Measurements from ENCODE around the gene C4orf36.

Gene C4orf36

GRCh38 chr4:86910820-86911684 lies 18.8 kb upstream of the C4orf36 start:
- TF ChIP-seq CTCF (IDR thresholded peaks at IDR 0.05; ENCODE audit: insufficient read depth, low read depth, low read length, missing control alignments): no peak
- peak; percentile 37 for DNase-seq (ENCODE audit: low read depth)
- H3K4me3 ChIP-seq (ENCODE audit: low read depth, low read length): no peak overlapping the region

DNA sequence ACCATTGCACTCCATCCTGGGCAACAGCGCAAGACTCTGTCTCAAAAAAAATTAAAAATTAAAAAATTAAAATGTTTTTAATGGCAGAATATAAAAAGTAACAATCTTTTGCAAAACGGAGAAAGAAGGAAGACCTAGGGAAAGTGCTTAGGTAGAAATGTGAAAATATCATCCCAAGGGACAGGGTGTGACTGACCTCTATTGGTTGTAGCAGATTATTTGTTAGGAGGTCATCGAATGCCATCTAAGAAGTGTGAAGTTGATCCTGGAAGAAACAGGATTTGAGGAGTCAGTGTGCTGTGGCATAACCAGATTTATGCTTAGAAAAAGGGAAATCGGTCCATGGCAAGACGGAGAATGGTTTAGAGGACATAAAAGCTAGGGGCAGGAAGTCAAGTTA lies 18.1 kb upstream of the C4orf36 start:
- no peak overlapping the region for H3K4me3 ChIP-seq (ENCODE audit: low read depth, low read length)
- TF ChIP-seq CTCF (IDR thresholded peaks at IDR 0.05; ENCODE audit: insufficient read depth, low read depth, low read length, missing control alignments): no peak
- no peak for DNase-seq (ENCODE audit: low read depth)

GRCh38 chr4:86909546-86910295 lies 17.5 kb upstream of the C4orf36 start:
- DNase-seq (ENCODE audit: low read depth): no peak
- no peak overlapping the region for H3K4me3 ChIP-seq (ENCODE audit: low read depth, low read length)
- TF ChIP-seq CTCF (IDR thresholded peaks at IDR 0.05; ENCODE audit: insufficient read depth, low read depth, low read length, missing control alignments): no peak

GRCh38 chr4:86908251-86908657 lies 16.0 kb upstream of the C4orf36 start:
- TF ChIP-seq CTCF (IDR thresholded peaks at IDR 0.05; ENCODE audit: insufficient read depth, low read depth, low read length, missing control alignments): no peak
- H3K4me3 ChIP-seq (ENCODE audit: low read depth, low read length): no peak overlapping the region
- no peak for DNase-seq (ENCODE audit: low read depth)

- no peak for TF ChIP-seq CTCF (IDR thresholded peaks at IDR 0.05; ENCODE audit: insufficient read depth, low read depth, low read length, missing control alignments)
- no peak overlapping the region for H3K4me3 ChIP-seq (ENCODE audit: low read depth, low read length)
- no peak for DNase-seq (ENCODE audit: low read depth)
Observed at GRCh38 chr4:86901864-86902263, 9.6 kb upstream of the C4orf36 start.

- no peak for DNase-seq (ENCODE audit: low read depth)
- no peak overlapping the region for H3K4me3 ChIP-seq (ENCODE audit: low read depth, low read length)
- TF ChIP-seq CTCF (IDR thresholded peaks at IDR 0.05; ENCODE audit: insufficient read depth, low read depth, low read length, missing control alignments): peak; percentile 11
Observed at GRCh38 chr4:86898562-86898961, 6.3 kb upstream of the C4orf36 start.

All from GM12865 (cell line).